K562 (cell line): Measurements from ENCODE around the gene TMEM252. TPM values are rescaled to one million over a fixed set of nuclear protein-coding genes. Genes with fewer than 3 reads are reported as not detected.

Experiments
- ADNP ChIP-seq: fragments of 200-800 bp; sonication (Bioruptor generic); IDR thresholded peaks from 2 replicates; pipeline ENCODE4 v1.6.1; 2016; ENCODE audit warnings: missing genetic modification characterization, missing compliant biosample characterization
- ATF4 ChIP-seq: fragments of 450-650 bp; formaldehyde crosslinking; IDR thresholded peaks from 2 replicates; pipeline ENCODE4 v1.4.0; 2022; ENCODE audit warnings: mild to moderate bottlenecking, moderate library complexity
- CCNT2 ChIP-seq: IDR thresholded peaks from 2 replicates; pipeline ENCODE4 v1.6.1; 2011; ENCODE audit warnings: borderline replicate concordance, low read depth, mild to moderate bottlenecking, moderate library complexity, mixed read lengths, low read length; ENCODE audit not compliant: insufficient read length; ENCODE audit errors: extremely low read depth
- FOXJ2 ChIP-seq: fragments of 200-800 bp; sonication (Bioruptor generic); IDR thresholded peaks from 2 replicates; pipeline ENCODE4 v1.6.1; 2016; ENCODE audit warnings: missing genetic modification characterization, missing compliant biosample characterization
- HNRNPUL1 ChIP-seq: fragments of 200-400 bp; formaldehyde crosslinking; IDR thresholded peaks from 2 replicates; pipeline ENCODE4 v1.6.1; 2017; ENCODE audit warnings: low read length
- MEIS2 ChIP-seq: fragments of 450-650 bp; IDR thresholded peaks from 2 replicates; pipeline ENCODE4 v1.6.1; 2014; ENCODE audit warnings: mild to moderate bottlenecking; ENCODE audit not compliant: partially characterized antibody
- NFATC3 ChIP-seq: fragments of 450-650 bp; IDR thresholded peaks from 2 replicates; pipeline ENCODE4 v1.6.1; 2017; ENCODE audit warnings: mild to moderate bottlenecking
- NR4A1 ChIP-seq, 2 experiments: fragments of 250-450 bp in 1 of 2; fragments of 450-650 bp in 1 of 2; sonication (Bioruptor Pico) in 1 of 2; IDR thresholded peaks; 2 replicates each; pipeline versions ENCODE4 v1.4.0 to v1.6.1; 2016 to 2020; ENCODE audit warnings: mild to moderate bottlenecking in 2 of 2, missing compliant biosample characterization in 1 of 2, missing genetic modification characterization in 1 of 2, moderate library complexity in 1 of 2
- POLR3A ChIP-seq: IDR thresholded peaks from 2 replicates; pipeline ENCODE4 v1.6.1; 2011; ENCODE audit warnings: borderline replicate concordance, mild to moderate bottlenecking, moderate library complexity; ENCODE audit not compliant: insufficient read length, insufficient read depth; ENCODE audit errors: extremely low read depth
- PURB ChIP-seq: sonication (generic); formaldehyde crosslinking; IDR thresholded peaks from 2 replicates; pipeline ENCODE4 v1.9.0; 2021; ENCODE audit warnings: low read depth, mild to moderate bottlenecking, missing genetic modification reagents
- RCOR1 ChIP-seq, 2 experiments: IDR thresholded peaks; 2 replicates each; pipeline ENCODE4 v1.6.1; 2012; ENCODE audit warnings: low read depth in 2 of 2, low read length in 2 of 2, borderline replicate concordance in 1 of 2, improper control_type of control experiment in 1 of 2
- SIRT6 ChIP-seq: IDR thresholded peaks from one replicate; pipeline ENCODE4 v1.6.1; 2012; ENCODE audit warnings: low read depth, mild to moderate bottlenecking, control low read depth, inconsistent platforms, low read length, moderate library complexity
- SREBF1 ChIP-seq: fragments of 150-350 bp; IDR thresholded peaks from 2 replicates; pipeline ENCODE4 v1.6.1; 2014; ENCODE audit warnings: antibody characterized with exemption, low read depth, low read length, borderline replicate concordance
- STAG1 ChIP-seq: sonication (generic); formaldehyde crosslinking; IDR thresholded peaks from 2 replicates; pipeline ENCODE4 v1.5.0; 2020; ENCODE audit warnings: missing genetic modification reagents, borderline replicate concordance
- STAT5A ChIP-seq: IDR thresholded peaks from 2 replicates; pipeline ENCODE4 v1.6.1; 2012; ENCODE audit warnings: low read length, inconsistent platforms, borderline replicate concordance
- XRCC5 ChIP-seq: fragments of 200-400 bp; formaldehyde crosslinking; IDR thresholded peaks from 2 replicates; pipeline ENCODE4 v1.6.1; 2017; ENCODE audit warnings: low read depth, mild to moderate bottlenecking, low read length
- ZBTB34 ChIP-seq: fragments of 250-450 bp; sonication (Bioruptor Pico); IDR thresholded peaks from 2 replicates; pipeline ENCODE4 v1.8.0; 2021; ENCODE audit warnings: mild to moderate bottlenecking, moderate library complexity
- ZBTB7A ChIP-seq: IDR thresholded peaks from 2 replicates; pipeline ENCODE4 v1.6.1; 2011; ENCODE audit warnings: low read depth, mild to moderate bottlenecking, low read length, moderate library complexity, borderline replicate concordance; ENCODE audit not compliant: control insufficient read depth
- ZKSCAN1 ChIP-seq: fragments of 150-350 bp; IDR thresholded peaks from 2 replicates; pipeline ENCODE4 v1.6.1; 2016; ENCODE audit warnings: low read depth, low read length
- ZNF280A ChIP-seq: fragments of 450-650 bp; IDR thresholded peaks from 2 replicates; pipeline ENCODE4 v1.6.1; 2018; ENCODE audit warnings: mild to moderate bottlenecking, low read depth; ENCODE audit not compliant: partially characterized antibody
- ZNF589 ChIP-seq: fragments of 200-800 bp; sonication (Bioruptor generic); IDR thresholded peaks from 2 replicates; pipeline ENCODE4 v1.6.1; 2016; ENCODE audit warnings: low read depth, missing genetic modification characterization, missing compliant biosample characterization
- polyA plus RNA-seq, 8 experiments: library from polyadenylated mRNA; depleted of rRNA in 4 of 8; stranded (reverse) in 5 of 8; unstranded in 3 of 8; fragments of >200 nt; fragmentation: Nextera tagmentation in 2 of 8; fragmentation: Illumina TruSeq in 1 of 8; extraction: Ambion mirVana in 2 of 8; extraction: Trizol in 1 of 8; gene quantifications; 2 replicates each; pipeline versions ENCODE4 v1.2.1 to v1.2.3, GENCODE V29; 2011 to 2014; ENCODE audit warnings: inconsistent platforms in 1 of 8, missing spikeins in 1 of 8
- total RNA-seq, 7 experiments: library from RNA; depleted of rRNA in 6 of 7; stranded (reverse); fragments of >200 nt in 6 of 7; fragmentation: Illumina TruSeq in 2 of 7; extraction: Trizol in 2 of 7; gene quantifications; 2 replicates each; pipeline versions ENCODE4 v1.2.1 to v1.2.3, GENCODE V29; 2011 to 2021; ENCODE audit warnings: low replicate concordance in 1 of 7

Gene TMEM252
- total and polyA plus RNA-seq, 9 of the 15 experiments (the other 6 are each of a cell fraction or from before 2014, with no cell fraction given) = not detected

- no peak for TF ChIP-seq ATF4 (CRISPR knock-in tag)
- TF ChIP-seq SREBF1 = no peak
- no peak for TF ChIP-seq ADNP (tag)
- no peak for TF ChIP-seq MEIS2
- TF ChIP-seq ZNF589 (CRISPR knock-in tag) = no peak
- TF ChIP-seq SIRT6 = no peak
- no peak for TF ChIP-seq NR4A1 (CRISPR knock-in tag; IDR thresholded peaks at IDR 0.05)
- TF ChIP-seq NR4A1 (tag; IDR thresholded peaks at IDR 0.05) = no peak
- no peak for TF ChIP-seq ZKSCAN1
- no peak for TF ChIP-seq ZNF280A
- no peak for TF ChIP-seq ZBTB7A
- TF ChIP-seq CCNT2 = no peak
- TF ChIP-seq STAG1 (CRISPR knock-in tag) = peak; percentile 85
- TF ChIP-seq NFATC3 = no peak
- no peak for TF ChIP-seq FOXJ2 (tag)
- no peak for TF ChIP-seq PURB (CRISPR knock-in tag)
- no peak for TF ChIP-seq ZBTB34 (CRISPR knock-in tag)
- TF ChIP-seq STAT5A = no peak
- no peak for TF ChIP-seq XRCC5
- peak in 1 of 2 experiments; percentile 58; a peak in 1 of 4 replicates for TF ChIP-seq RCOR1 (IDR thresholded peaks at IDR 0.05; ENCODE audit: borderline replicate concordance in 1 of 2, low read depth in 2 of 2, low read length in 2 of 2)
- no peak for TF ChIP-seq POLR3A
- TF ChIP-seq HNRNPUL1 = no peak
These were observed 43.7 kb upstream of the TMEM252 start (continued) for GRCh38 chr9:68584189-68585033.
